Muscle layer of duodenum (tissue), 2 donors: ENCODE results near the gene NHSL2.

Source experiments
- H3K27ac ChIP-seq: one replicate; pipeline ENCODE4 v1.7.0; 2013; ENCODE audit warnings: mild to moderate bottlenecking, low read length
- H3K27me3 ChIP-seq: one replicate; pipeline ENCODE4 v1.7.0; 2013; ENCODE audit warnings: low read depth, mild to moderate bottlenecking, control low read depth, low read length
- H3K36me3 ChIP-seq, 2 donors: one replicate each; pipeline ENCODE4 v1.7.0; 2013; ENCODE audit warnings: low read length in 2 of 2, control low read depth in 1 of 2, mild to moderate bottlenecking in 1 of 2; ENCODE audit not compliant: insufficient read depth in 2 of 2, control insufficient read depth in 1 of 2
- H3K4me1 ChIP-seq, 2 donors: one replicate each; pipeline ENCODE4 v1.7.0; 2013; ENCODE audit warnings: low read length in 2 of 2, mild to moderate bottlenecking in 2 of 2, control low read depth in 1 of 2, moderate library complexity in 1 of 2; ENCODE audit not compliant: insufficient read depth in 2 of 2, control insufficient read depth in 1 of 2
- H3K4me3 ChIP-seq, 2 donors: one replicate each; pipeline ENCODE4 v1.7.0; 2013; ENCODE audit warnings: low read length in 2 of 2, low read depth in 1 of 2, mild to moderate bottlenecking in 1 of 2
- H3K9me3 ChIP-seq, 2 donors: one replicate each; pipeline ENCODE4 v1.7.0; 2013; ENCODE audit warnings: low read length in 2 of 2, control low read depth in 1 of 2, mild to moderate bottlenecking in 1 of 2; ENCODE audit not compliant: control insufficient read depth in 1 of 2
- donor health status: healthy.

The NHSL2 gene

DNA sequence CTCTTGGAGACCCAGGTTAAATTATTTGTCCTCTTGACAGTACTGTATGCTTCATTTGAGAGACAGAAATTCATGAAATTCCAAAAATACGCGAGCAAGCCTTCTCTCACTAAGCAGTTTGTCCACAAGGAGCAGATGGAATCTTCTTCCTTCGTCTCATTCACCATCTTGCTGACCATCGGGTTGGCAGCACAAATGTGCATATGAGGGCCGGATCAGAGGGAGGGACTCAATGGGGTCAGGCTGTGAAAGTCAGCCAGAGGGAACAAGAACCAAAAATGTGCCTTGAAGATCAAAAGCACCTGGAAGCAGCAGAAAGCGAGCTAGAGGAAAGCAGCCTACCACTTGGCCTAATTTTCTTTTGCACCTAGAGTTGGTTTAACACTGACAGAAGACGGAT, 16.4 kb downstream of the NHSL2 start:
- Histone ChIP-seq H3K27ac (no peak overlapping the region), H3K4me3 (no peak overlapping the region), H3K9me3 (no peaks in the 10 kb centered on the region)

DNA sequence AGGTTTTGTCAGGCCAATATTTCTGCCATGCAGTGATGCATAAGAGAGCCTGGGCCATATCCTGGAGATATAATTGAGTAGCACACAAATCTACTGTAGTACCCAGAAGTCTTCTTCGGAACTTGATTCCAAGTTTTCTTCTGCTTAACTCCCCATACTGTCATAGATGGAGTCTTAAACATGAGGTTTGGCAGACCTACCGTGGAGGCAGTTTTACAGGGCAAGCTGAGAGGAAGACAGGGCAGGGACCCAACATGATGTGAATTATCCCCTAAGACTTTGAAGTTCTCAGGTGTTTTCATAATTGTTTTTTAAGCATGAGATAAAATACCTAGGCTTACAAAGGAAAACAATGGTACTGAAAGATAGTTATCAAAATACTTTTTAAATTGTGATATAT, 18.2 kb downstream of the NHSL2 start:
- Histone ChIP-seq H3K27me3 (no peaks in the 10 kb centered on the region), H3K9me3 (no peaks in the 10 kb centered on the region), H3K36me3 (no peaks in the 10 kb centered on the region), H3K27ac (no peak overlapping the region), H3K4me1 (no peaks in the 10 kb centered on the region), H3K4me3 (no peak overlapping the region)

More for the DNA sequence above, 16.4 kb downstream of the NHSL2 start:
- Histone ChIP-seq H3K4me1 (no peaks in the 10 kb centered on the region), H3K36me3 (no peaks in the 10 kb centered on the region), H3K27me3 (no peaks in the 10 kb centered on the region)

DNA sequence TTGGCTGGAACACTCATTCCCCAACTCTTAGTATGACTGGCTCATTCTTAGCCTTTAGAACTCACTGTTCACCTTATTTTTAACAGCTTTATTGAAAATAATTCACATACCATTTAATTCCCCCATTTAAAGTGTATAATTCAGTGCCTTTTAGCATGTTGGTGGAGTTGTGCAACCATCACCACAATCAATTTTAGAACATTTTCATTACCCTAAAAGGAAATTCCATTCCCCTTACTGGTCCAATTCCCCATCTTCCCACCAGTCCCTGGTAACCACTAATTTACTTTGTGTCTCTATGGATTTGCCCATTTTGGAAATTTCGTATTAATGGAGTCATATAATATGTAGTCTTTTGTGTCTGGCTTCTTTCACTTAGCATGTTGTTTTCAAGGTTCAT, 19.7 kb downstream of the NHSL2 start:
- H3K36me3 ChIP-seq: no peaks in the 10 kb centered on the region
- H3K27ac ChIP-seq: no peak overlapping the region
- H3K9me3 ChIP-seq: no peaks in the 10 kb centered on the region
- no peaks in the 10 kb centered on the region for H3K27me3 ChIP-seq
- no peak overlapping the region for H3K4me3 ChIP-seq
- H3K4me1 ChIP-seq: peaks cover 0 to 4% of the 10 kb centered on the region in 2 donors

DNA sequence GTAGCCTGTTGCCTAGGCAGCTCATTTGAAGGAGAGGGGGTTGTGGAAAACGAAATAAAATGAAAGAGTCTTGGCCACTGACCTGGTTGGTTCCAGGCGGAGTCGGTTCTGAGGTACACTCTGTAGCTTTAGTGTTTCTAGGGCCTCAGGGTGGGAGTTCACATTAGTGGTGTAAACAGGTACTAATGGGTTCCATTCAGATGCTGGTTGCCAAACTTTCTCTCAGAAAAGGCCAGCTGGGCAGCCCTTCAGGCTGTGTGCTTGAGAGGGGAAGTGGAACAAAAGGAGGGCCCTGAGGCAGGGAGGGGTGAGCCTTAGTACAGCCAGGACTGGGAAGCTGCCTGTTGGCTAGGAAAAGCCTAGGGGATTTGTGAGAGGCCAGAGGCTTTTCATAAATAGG, 24.8 kb downstream of the NHSL2 start:
- Histone ChIP-seq H3K36me3 (no peaks in the 10 kb centered on the region), H3K9me3 (no peaks in the 10 kb centered on the region), H3K4me1 (peaks cover 0 to 10% of the 10 kb centered on the region in 2 donors), H3K27ac (no peak overlapping the region), H3K27me3 (no peaks in the 10 kb centered on the region), H3K4me3 (no peak overlapping the region)

DNA sequence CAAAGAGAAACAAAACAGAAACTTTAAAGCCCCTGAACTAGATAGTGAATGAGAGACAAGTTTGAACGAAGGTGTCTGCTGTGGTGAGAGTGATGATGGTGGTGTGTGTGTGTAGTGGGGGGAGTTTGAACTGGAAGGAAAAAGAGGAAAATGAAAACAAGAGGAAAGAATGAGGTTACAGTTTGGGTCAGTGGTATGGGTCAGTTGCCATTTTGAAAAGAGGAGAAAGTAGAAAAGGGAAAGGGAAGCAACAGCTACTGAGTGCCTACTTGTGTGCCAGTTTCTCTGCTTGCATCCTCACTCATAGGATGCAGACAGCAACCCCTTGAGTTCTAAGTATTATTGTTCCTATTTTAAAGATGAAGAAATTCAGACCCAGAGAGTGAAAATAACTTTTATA, 26.0 kb downstream of the NHSL2 start:
- Histone ChIP-seq H3K4me1 (peaks cover 0 to 10% of the 10 kb centered on the region in 2 donors), H3K9me3 (no peaks in the 10 kb centered on the region), H3K36me3 (no peaks in the 10 kb centered on the region), H3K27ac (no peak overlapping the region), H3K27me3 (no peaks in the 10 kb centered on the region), H3K4me3 (no peak overlapping the region)

DNA sequence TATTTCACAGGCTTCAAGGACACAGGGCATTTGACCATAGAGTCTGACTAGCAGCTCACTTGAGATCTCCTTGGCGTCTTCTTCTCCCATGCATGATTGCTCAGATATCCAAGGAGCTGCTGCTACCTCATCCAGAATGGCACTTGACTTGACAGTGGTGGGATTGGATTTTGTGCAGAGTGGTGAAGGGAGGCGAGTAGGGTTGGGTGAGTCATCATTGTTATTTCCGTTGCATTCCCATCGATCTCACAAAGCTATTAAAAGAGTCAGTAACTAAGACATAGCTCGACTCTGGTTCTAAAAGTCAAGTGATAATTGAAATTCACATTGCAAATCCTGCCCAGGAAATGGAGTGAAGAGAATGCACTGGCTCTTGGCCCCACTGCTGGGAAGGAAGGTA, 27.7 kb downstream of the NHSL2 start:
- Histone ChIP-seq H3K36me3 (no peaks in the 10 kb centered on the region), H3K4me1 (peaks cover 0 to 14% of the 10 kb centered on the region in 2 donors), H3K27me3 (no peaks in the 10 kb centered on the region), H3K9me3 (no peaks in the 10 kb centered on the region), H3K4me3 (no peak overlapping the region), H3K27ac (no peak overlapping the region)

DNA sequence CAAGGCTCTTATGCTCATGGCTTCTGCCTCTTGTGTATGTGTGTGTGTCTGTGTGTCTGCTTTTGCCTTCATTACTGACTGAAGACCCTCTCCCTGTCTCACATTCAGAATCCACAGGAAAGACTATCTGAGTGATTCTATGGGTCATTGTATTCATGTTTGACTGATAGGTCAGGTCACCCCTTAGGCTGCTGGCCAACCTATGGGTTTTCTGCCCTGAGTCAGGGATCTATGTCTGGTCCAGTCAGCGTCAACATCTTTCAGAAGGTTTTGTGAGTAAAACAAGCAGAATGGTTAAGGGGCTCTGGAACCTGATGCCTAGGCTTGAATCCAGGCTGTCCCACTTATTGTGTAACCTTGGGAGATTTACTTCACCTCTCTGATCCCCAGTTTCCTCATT, 30.5 kb downstream of the NHSL2 start:
- H3K9me3 ChIP-seq: no peaks in the 10 kb centered on the region
- peaks cover 0 to 7% of the 10 kb centered on the region in 2 donors for H3K4me1 ChIP-seq
- no peak overlapping the region for H3K4me3 ChIP-seq
- H3K27me3 ChIP-seq: no peaks in the 10 kb centered on the region
- peak overlapping the region; percentile 43 for H3K27ac ChIP-seq
- no peaks in the 10 kb centered on the region for H3K36me3 ChIP-seq

DNA sequence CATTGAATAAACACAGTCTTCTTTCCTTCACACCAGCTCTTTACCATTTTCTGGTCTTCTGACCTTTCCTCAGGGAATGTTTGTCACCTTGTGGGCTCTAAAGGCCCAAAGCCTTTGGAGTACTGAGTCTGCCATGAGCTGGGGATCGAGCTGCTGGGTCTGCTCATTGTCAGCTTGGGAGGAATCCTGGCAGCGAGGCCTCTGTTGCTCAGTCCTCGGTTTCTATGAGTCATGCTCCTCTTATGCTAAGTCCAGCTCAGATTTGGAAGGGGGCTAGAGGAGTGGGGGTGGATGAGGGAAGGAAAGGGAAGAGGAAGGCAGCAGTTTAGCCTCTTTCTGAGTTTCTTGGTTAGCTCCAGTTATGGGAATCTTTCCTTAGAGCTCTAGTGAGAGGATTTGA, 31.1 kb downstream of the NHSL2 start:
- Histone ChIP-seq H3K4me3 (no peak overlapping the region), H3K27ac (peak overlapping the region; percentile 60), H3K27me3 (no peaks in the 10 kb centered on the region), H3K4me1 (peaks cover 0 to 7% of the 10 kb centered on the region in 2 donors), H3K36me3 (no peaks in the 10 kb centered on the region), H3K9me3 (no peaks in the 10 kb centered on the region)

DNA sequence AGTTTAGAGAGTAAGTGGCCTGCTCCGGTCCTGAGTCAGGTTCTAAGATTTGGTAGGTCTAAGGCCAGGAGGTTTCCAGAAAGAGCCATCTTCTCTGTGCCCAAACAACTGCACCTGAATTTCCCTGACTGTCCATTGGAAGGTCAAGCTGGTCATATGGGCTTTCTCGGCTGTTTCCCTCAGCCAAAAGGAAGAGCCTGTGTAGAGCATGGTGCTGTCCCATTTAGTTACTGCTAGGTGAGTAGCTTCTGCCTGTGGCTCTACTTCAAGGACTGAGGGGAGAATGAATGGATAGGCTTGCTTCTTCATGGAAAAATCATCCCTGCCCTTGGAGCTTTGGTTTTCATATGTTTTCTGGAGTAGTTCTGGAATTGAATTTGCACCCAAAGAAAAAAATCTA, 33.7 kb downstream of the NHSL2 start:
- Histone ChIP-seq H3K27me3 (no peaks in the 10 kb centered on the region), H3K36me3 (no peaks in the 10 kb centered on the region), H3K4me3 (no peak overlapping the region), H3K4me1 (peaks cover 0 to 4% of the 10 kb centered on the region in 2 donors), H3K27ac (no peak overlapping the region), H3K9me3 (no peaks in the 10 kb centered on the region)

DNA sequence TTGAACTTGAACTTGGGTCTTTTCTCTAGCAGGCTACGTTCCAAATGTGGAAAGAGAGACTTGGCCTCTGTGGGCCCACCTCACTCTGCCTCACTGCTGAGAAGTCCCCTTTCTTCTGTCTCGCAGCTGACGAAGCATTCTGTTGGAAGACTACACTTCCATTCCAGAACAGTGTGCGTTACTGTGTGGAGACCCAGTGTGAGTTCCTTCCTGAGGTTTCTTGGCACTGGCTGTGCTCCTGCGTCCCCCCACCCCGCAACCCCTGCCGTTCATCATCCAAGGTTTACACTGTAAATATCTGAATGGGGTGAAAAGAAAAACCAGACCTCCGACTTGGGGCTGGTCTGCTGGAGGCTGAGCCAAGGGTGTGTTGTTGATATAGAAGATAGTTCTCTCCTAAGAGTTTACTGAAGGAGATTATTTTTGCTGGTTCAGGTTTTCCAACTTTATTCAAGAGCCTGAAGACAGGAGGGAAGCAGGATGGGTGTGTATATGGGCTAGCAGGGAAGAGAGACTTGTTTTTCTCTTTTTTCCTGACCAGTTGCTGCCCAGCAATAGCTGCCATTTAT, 34.7 kb downstream of the NHSL2 start:
- no peaks in the 10 kb centered on the region for H3K27me3 ChIP-seq
- H3K36me3 ChIP-seq: no peaks in the 10 kb centered on the region
- no peaks in the 10 kb centered on the region for H3K9me3 ChIP-seq
- H3K27ac ChIP-seq: no peak overlapping the region
- H3K4me1 ChIP-seq: peaks cover 0 to 4% of the 10 kb centered on the region in 2 donors
- H3K4me3 ChIP-seq: no peak overlapping the region

DNA sequence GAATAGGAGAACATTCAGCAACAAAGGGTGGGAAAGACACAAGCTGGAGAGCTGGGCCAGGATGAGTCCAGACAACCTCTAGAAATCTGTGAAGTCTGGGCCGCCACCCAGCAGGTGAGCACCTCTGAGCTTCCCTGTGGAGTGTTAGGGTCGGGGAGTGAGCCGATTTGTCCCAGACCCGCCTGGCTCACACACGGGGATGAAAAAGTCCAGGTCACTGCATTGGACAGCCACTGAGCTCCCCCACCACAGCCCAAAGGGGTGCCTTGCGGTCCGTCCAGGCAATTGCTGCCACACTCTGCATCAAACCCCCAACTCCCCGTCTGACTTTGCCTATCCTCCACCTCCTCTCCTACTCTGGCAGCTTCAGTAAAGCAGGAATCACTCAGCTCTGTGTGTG, 38.7 kb downstream of the NHSL2 start:
- Histone ChIP-seq H3K4me1 (peaks cover 3 to 13% of the 10 kb centered on the region in 2 donors), H3K27ac (no peak overlapping the region), H3K36me3 (no peaks in the 10 kb centered on the region), H3K9me3 (no peaks in the 10 kb centered on the region), H3K27me3 (no peaks in the 10 kb centered on the region), H3K4me3 (no peak overlapping the region)

DNA sequence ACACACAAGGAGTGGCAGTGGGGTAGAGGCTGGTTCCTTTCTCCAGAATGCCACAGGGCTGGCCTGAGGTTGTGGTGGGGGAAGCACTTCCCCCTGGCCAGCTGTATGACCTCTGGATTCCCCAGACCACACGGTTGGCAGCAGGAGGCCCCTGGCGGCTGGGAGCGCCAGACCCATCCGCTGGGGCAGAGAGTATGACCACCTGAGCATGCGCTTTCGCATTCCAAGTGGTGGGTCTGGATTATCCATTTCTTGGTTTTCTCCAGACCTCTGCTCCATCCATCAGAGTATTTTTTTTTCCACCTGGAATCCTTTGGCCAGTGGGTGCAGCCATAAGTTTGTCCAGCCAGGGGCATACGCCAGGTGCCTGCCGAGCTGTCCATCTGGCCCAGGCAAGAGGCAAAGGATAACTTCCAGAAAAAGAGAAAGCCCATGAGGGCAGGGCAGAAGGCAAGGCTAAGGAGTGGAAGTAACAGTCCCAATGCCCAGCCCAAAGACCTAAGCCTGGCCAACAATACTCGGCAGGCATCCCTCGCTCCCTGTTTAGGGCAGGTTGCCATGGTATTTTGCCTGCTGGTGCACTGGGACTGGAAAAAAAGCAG, 39.3 kb downstream of the NHSL2 start:
- no peaks in the 10 kb centered on the region for H3K27me3 ChIP-seq
- H3K4me1 ChIP-seq: peaks cover 3 to 18% of the 10 kb centered on the region in 2 donors
- no peaks in the 10 kb centered on the region for H3K9me3 ChIP-seq
- H3K4me3 ChIP-seq: no peak overlapping the region
- no peak overlapping the region for H3K27ac ChIP-seq
- H3K36me3 ChIP-seq: no peaks in the 10 kb centered on the region
